GM23248 (cell line): ENCODE measurements around the gene WBP2.

Experiments
- EZH2 ChIP-seq: fragments of 200-600 bp; sonication (generic); IDR thresholded peaks from 2 replicates; pipeline ENCODE4 v1.6.1; 2018; ENCODE audit warnings: antibody characterized with exemption, mild to moderate bottlenecking; ENCODE audit not compliant: insufficient read depth, poor library complexity, severe bottlenecking
- EZH2phosphoT487 ChIP-seq: fragments of 200-600 bp; sonication (generic); IDR thresholded peaks from 2 replicates; pipeline ENCODE4 v1.6.1; 2018; ENCODE audit warnings: antibody characterized with exemption, moderate library complexity, mild to moderate bottlenecking, low read depth; ENCODE audit not compliant: insufficient read depth

DNA sequence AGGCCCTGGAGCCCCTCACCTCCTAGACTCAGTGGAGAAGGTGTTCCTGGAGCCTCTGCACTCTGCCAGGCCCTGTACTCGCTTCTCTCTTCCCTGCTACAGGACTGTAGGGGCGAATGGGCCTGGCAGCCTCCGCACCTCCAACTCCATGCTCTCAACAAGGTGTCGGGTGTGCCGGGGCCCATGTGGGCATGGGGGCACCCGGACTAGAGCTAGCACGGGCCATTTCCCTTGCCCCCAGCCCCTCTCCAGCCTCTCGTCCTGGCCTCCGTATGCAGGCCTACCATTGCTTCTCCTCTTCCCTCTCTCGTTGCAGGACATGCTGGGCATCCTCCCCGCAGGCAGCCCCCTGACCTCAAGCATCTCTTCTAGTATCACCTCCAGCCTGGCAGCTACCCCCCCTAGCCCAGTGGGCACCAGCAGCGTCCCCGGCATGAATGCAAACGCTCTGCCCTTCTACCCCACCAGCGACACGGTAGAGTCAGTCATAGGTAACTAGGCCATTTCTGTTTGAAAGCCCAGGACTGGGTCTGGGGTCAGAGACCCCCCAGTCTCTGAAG, 36.7 kb downstream of the WBP2 start:
- TF ChIP-seq EZH2 (no peak), EZH2phosphoT487 (no peak)
